ENCODE data around the gene RPS6KA5.

DNA sequence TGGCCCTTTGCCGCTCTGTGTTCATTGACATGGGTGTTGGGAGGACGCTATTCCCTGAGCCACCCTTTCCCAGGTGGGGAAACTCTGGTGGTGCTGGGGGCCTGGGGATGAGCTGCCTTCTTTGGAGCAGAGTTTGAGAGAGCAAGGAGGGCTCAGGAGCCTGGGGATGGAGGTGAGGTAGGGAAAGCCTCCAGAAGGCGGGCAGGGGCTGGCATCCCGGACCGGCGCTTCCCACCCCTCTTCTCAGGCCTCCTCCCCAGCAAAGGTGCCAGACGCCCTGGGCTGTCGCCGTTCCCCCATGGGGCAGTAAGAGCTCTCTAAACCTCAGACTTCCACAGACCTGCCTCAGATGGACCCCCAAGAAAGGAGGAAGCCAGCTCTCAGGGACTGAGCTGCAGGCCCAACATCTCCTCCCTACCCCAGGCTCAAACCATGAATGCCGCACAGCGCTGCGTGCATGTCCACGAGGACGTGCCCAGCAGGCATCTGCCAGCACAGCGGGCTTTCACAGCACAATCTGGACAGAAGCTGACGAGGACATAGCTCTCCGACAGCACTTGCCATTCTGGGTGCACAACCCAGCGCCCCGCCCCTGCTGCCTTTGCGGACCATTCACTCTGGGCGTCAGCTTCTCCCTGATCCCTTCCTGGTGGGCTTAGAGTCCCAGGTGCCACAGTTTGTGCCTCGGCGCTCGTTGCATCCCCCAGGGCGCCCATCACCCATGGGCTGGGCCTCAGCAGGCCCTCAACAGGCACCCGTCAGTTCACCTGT is 229.3 kb downstream of the RPS6KA5 start:
- TF ChIP-seq TAF1 (IDR thresholded peaks at IDR 0.05; ENCODE audit: low read depth, low read length) (no peak), POLR2AphosphoS5 (IDR thresholded peaks at IDR 0.05; ENCODE audit: low read depth, low read length) (no peak), POLR2A (IDR thresholded peaks at IDR 0.05; ENCODE audit: low read depth, low read length) (no peak), SPI1 (IDR thresholded peaks at IDR 0.05; ENCODE audit: low read depth, low read length) (no peak)
